ENCODE measurements around the gene AATF. TPM values are rescaled to one million over a fixed set of nuclear protein-coding genes. Genes with fewer than 3 reads are reported as not detected.

The AATF gene
- total and polyA plus RNA-seq, 2 experiments from 2014 or later = 35.6 to 48.1 TPM

DNA sequence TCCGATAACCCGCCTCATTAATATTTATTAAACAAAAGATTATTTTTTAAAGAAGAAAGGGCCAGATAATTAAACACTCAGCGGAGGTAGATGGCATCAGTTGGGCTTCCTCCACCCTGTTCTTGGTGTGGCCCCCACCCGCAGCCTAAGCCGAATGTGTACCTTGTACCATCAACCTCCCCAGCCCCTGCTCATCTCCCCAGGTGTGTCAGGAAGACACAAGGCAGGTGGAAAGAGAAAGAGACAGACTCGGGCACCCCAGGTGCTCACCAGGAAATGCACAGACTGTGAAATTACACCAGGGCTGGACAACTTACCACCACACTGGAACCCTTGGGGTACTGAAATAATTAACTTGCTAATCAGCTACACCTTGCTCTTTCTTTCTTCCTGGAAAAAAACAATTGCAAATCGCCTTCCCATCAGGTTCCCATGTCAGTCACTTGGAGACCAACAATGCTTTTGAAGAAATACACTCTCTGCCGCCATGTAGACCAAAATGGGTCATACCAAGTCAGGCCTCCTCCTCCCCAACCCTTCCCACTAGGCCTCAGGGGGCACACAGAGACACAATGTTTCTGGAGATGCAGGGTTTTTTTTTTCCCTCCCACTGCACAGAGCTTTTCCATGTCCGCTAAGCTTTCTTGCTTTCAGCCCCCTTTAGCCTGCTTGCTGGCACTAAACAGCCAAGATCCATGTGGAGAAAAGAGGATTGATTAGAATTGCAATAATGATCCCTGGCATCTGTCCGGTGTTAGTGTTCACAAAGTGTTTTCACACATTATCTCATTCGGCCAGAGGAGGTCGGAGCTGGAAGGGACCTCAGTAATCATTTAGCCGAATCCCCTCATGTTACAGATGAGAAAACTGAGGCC lies 20.0 kb upstream of the AATF start:
- Histone ChIP-seq H2AFZ (no peak overlapping the region), H3K9me2 (ENCODE audit: insufficient read depth) (no peaks in the 10 kb centered on the region), H3F3A (ENCODE audit: insufficient read depth) (no peaks in the 10 kb centered on the region), H3K9me3 (ENCODE audit: low read depth) (no peaks in the 10 kb centered on the region), H3K27ac (no peak overlapping the region), H3K36me3 (ENCODE audit: low read depth) (no peaks in the 10 kb centered on the region), H3K4me1 (ENCODE audit: insufficient read depth) (no peaks in the 10 kb centered on the region), H4K20me1 (ENCODE audit: insufficient read depth) (no peaks in the 10 kb centered on the region), H3K4me3 (no peak overlapping the region), H3K79me2 (ENCODE audit: insufficient read depth) (no peaks in the 10 kb centered on the region), H3K9ac (no peak overlapping the region), H3K4me2 (ENCODE audit: unreplicated experiment) (no peak overlapping the region), H3K27me3 (replicated peaks; ENCODE audit: insufficient read depth) (peaks cover 76% of the 10 kb centered on the region)
- in situ Hi-C loops (cut with MboI) = no loop called here
- no peak for DNase-seq
- WGBS, 2 experiments (ENCODE audit: low coverage in 1 of 2, low lambda C conversion rate in 2 of 2, missing lambda C conversion rate in 2 of 2) = 19 to 25% methylated on average over 13 of the region's 13 CpGs
- TF ChIP-seq EZH2phosphoT487 (IDR thresholded peaks at IDR 0.05; ENCODE audit: insufficient read depth, low read depth) (no peak), EZH2 (IDR thresholded peaks at IDR 0.05; ENCODE audit: insufficient read depth, poor library complexity, severe bottlenecking) (peak; percentile 36)

DNA sequence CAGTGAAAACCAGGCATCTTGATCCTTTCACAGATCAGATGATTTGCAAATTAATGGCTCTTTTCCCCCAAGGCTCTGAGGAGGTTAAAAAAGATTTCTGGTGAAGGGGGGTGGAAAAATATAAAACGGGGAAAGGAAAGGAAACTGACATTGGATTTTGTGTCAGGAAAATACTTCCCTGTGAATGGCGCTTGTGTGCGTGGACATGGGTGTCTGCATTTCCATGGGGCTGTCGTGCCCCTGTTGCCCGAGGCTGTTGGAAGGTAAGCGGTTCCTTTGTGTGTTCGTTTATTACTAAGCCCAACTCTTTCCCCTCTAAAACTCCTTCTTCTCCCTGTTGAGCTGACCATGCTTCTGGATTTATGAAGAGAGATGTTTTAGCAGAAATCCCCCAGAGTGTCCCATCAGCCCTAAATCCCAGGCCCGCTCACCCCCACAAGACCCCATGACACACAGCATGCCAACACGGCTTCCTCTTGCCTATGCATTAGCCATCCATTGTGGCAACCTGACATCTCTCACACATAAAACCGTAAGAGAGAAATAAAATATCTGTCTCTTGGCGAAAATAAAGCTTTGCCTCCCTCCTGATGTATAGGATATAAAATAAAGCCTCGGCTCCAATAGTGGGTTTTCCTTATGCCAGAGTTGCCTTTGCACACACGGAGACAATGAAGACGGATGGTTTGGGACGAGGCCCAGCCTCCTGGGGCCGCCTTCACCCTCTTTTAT lies 18.7 kb upstream of the AATF start:
- Histone ChIP-seq H3K4me3 (no peak overlapping the region), H3K9me3 (ENCODE audit: low read depth) (no peaks in the 10 kb centered on the region), H3K27me3 (replicated peaks; ENCODE audit: insufficient read depth) (peaks cover 89% of the 10 kb centered on the region), H3K9ac (no peak overlapping the region), H2AFZ (no peak overlapping the region), H3K4me2 (ENCODE audit: unreplicated experiment) (no peak overlapping the region), H4K20me1 (ENCODE audit: insufficient read depth) (no peaks in the 10 kb centered on the region), H3K27ac (no peak overlapping the region), H3K9me2 (ENCODE audit: insufficient read depth) (no peaks in the 10 kb centered on the region), H3K79me2 (ENCODE audit: insufficient read depth) (no peaks in the 10 kb centered on the region), H3K36me3 (ENCODE audit: low read depth) (no peaks in the 10 kb centered on the region), H3F3A (ENCODE audit: insufficient read depth) (no peaks in the 10 kb centered on the region), H3K4me1 (ENCODE audit: insufficient read depth) (no peaks in the 10 kb centered on the region)
- no peak for DNase-seq
- in situ Hi-C loops (cut with MboI) = no loop called here
- WGBS, 2 experiments (ENCODE audit: low coverage in 1 of 2, low lambda C conversion rate in 2 of 2, missing lambda C conversion rate in 2 of 2) = 12 to 14% methylated on average over 16 of the region's 16 CpGs
- TF ChIP-seq EZH2 (IDR thresholded peaks at IDR 0.05; ENCODE audit: insufficient read depth, poor library complexity, severe bottlenecking) = no peak
- TF ChIP-seq EZH2phosphoT487 (IDR thresholded peaks at IDR 0.05; ENCODE audit: insufficient read depth, low read depth) = no peak

DNA sequence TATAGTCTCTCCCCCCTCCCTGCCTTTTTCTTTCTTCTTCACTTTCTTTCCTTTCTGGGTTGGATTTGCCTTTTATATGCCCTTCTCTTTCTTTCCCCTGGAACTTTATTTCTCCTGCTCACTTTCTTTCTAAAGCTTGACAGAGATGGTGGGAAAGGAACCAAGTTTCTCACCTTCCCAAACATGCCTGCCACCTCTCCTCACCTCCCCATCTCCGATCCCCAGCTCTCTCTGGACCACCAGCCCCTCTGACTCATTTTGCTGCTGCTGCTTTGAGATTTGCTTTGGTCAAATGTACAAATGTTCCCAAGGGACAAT lies 18.2 kb upstream of the AATF start:
- TF ChIP-seq EZH2 (IDR thresholded peaks at IDR 0.05; ENCODE audit: insufficient read depth, poor library complexity, severe bottlenecking) (no peak), EZH2phosphoT487 (IDR thresholded peaks at IDR 0.05; ENCODE audit: insufficient read depth, low read depth) (no peak)
- no peak overlapping the region for H2AFZ ChIP-seq
- no peaks in the 10 kb centered on the region for H3K79me2 ChIP-seq (ENCODE audit: insufficient read depth)
- no peaks in the 10 kb centered on the region for H3F3A ChIP-seq (ENCODE audit: insufficient read depth)
- WGBS, 2 experiments (ENCODE audit: low coverage in 1 of 2, low lambda C conversion rate in 2 of 2, missing lambda C conversion rate in 2 of 2) = 86 to 91% methylated on average over 1 of the region's 1 CpG
- no peaks in the 10 kb centered on the region for H3K9me2 ChIP-seq (ENCODE audit: insufficient read depth)
- no peaks in the 10 kb centered on the region for H4K20me1 ChIP-seq (ENCODE audit: insufficient read depth)
- DNase-seq = no peak
- in situ Hi-C loops (cut with MboI) = no loop called here
- H3K4me1 ChIP-seq (ENCODE audit: insufficient read depth) = no peaks in the 10 kb centered on the region
- H3K4me3 ChIP-seq = no peak overlapping the region
- no peak overlapping the region for H3K4me2 ChIP-seq (ENCODE audit: unreplicated experiment)
- H3K9ac ChIP-seq = no peak overlapping the region
- H3K27ac ChIP-seq = no peak overlapping the region
- peaks cover 94% of the 10 kb centered on the region for H3K27me3 ChIP-seq (replicated peaks; ENCODE audit: insufficient read depth)
- no peaks in the 10 kb centered on the region for H3K36me3 ChIP-seq (ENCODE audit: low read depth)
- no peaks in the 10 kb centered on the region for H3K9me3 ChIP-seq (ENCODE audit: low read depth)

DNA sequence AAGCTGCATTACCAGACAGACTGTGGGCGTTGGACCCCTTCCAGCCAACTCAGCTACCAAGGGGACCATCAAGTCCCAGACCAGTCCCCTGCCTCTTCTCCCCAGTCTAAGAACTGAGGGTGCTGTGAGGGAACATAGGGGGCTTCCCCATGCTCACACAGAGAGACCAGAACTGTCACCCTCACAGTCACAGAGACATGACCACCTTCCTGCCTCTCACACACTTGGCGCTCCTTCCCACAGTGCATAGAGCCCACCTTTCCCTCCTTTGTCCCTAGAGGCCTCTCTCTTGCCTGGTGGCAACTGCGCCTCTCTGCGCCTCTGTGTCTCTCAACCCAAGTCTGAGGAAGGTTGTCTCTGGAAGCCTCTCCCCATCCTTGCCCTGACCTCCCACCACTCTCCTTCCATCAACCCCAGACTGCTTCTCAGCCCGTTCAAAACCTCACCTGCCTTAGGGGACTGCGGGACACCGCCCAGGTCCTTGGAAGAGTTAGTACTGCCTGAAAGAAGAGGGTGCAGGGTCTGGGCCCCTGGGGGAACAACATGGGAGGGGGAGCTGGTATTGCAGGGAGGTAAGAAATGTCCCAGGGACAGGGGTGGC lies 17.6 kb upstream of the AATF start:
- DNase-seq = no peak
- Histone ChIP-seq H3K4me3 (no peak overlapping the region), H3K36me3 (ENCODE audit: low read depth) (no peaks in the 10 kb centered on the region), H3K4me1 (ENCODE audit: insufficient read depth) (no peaks in the 10 kb centered on the region), H3K27ac (no peak overlapping the region), H3K27me3 (replicated peaks; ENCODE audit: insufficient read depth) (peaks cover 98% of the 10 kb centered on the region), H3K9me3 (ENCODE audit: low read depth) (no peaks in the 10 kb centered on the region), H3K9ac (no peak overlapping the region), H4K20me1 (ENCODE audit: insufficient read depth) (no peaks in the 10 kb centered on the region), H3K79me2 (ENCODE audit: insufficient read depth) (no peaks in the 10 kb centered on the region), H3K9me2 (ENCODE audit: insufficient read depth) (no peaks in the 10 kb centered on the region), H3F3A (ENCODE audit: insufficient read depth) (no peaks in the 10 kb centered on the region), H3K4me2 (ENCODE audit: unreplicated experiment) (no peak overlapping the region), H2AFZ (no peak overlapping the region)
- in situ Hi-C loops (cut with MboI) = no loop called here
- TF ChIP-seq EZH2phosphoT487 (IDR thresholded peaks at IDR 0.05; ENCODE audit: insufficient read depth, low read depth) = no peak
- TF ChIP-seq EZH2 (IDR thresholded peaks at IDR 0.05; ENCODE audit: insufficient read depth, poor library complexity, severe bottlenecking) = peak; percentile 25
- 47 to 48% methylated on average over 7 of the region's 7 CpGs for WGBS, 2 experiments (ENCODE audit: low coverage in 1 of 2, low lambda C conversion rate in 2 of 2, missing lambda C conversion rate in 2 of 2)
